HG03460 (cell line): ENCODE data around the gene GAPT.
A peak's percentile ranks its signal among the peaks of the same experiment; 100 is the strongest.

Experiments
- ATAC-seq: cut with Tn5 transposase; IDR thresholded peaks from one replicate; pipeline ENCODE4 v1.9.1; 2021; ENCODE audit not compliant: unreplicated experiment

Gene GAPT

GRCh38 chr5:58491216-58491892 is at the start of gene GAPT:
Gene GAPT, plus strand, starts transcription at chr5:58491435. Its CDS starts 3,102 bp downstream, at chr5:58494537.
- ATAC-seq, result peak; percentile 82

GRCh38 chr5:58444805-58445204 is 46.4 kb upstream of the GAPT start:
- no peak for ATAC-seq

GRCh38 chr5:58446024-58446423 is 45.2 kb upstream of the GAPT start:
- ATAC-seq, result no peak

- ATAC-seq, result no peak
Observed at GRCh38 chr5:58447226-58447625, 44.0 kb upstream of the GAPT start.

GRCh38 chr5:58450018-58450417 is 41.2 kb upstream of the GAPT start:
- ATAC-seq, result no peak

GRCh38 chr5:58450811-58451629 is 40.2 kb upstream of the GAPT start:
- ATAC-seq, result no peak

GRCh38 chr5:58451732-58452565 is 39.3 kb upstream of the GAPT start:
- ATAC-seq, result no peak

- no peak for ATAC-seq
Observed at GRCh38 chr5:58452566-58453258, 38.5 kb upstream of the GAPT start.

GRCh38 chr5:58453306-58453705 is 37.9 kb upstream of the GAPT start:
- ATAC-seq, result no peak

GRCh38 chr5:58454025-58454424 is 37.2 kb upstream of the GAPT start:
- no peak for ATAC-seq

GRCh38 chr5:58455066-58455465 is 36.2 kb upstream of the GAPT start:
- no peak for ATAC-seq

- no peak for ATAC-seq
Observed at GRCh38 chr5:58455480-58455879, 35.8 kb upstream of the GAPT start.

GRCh38 chr5:58456026-58456425 is 35.2 kb upstream of the GAPT start:
- no peak for ATAC-seq

GRCh38 chr5:58456486-58456885 is 34.7 kb upstream of the GAPT start:
- no peak for ATAC-seq

- no peak for ATAC-seq
Observed at GRCh38 chr5:58457050-58457449, 34.2 kb upstream of the GAPT start.

GRCh38 chr5:58458141-58458742 is 33.0 kb upstream of the GAPT start:
- no peak for ATAC-seq

- no peak for ATAC-seq
Observed at GRCh38 chr5:58458743-58459145, 32.5 kb upstream of the GAPT start.

- no peak for ATAC-seq
Observed at GRCh38 chr5:58459146-58460001, 31.9 kb upstream of the GAPT start.

- ATAC-seq, result peak; percentile 77
Observed at GRCh38 chr5:58460002-58460731, 31.1 kb upstream of the GAPT start, which contains the start of gene PLK2. Gene PLK2, minus strand, starts transcription at chr5:58460086. Its CDS starts 127 bp downstream, at chr5:58459959.
